HG03135 (cell line): Measurements from ENCODE around the gene SPACA6.

ENCODE experiments used
- ATAC-seq: cut with Tn5 transposase; IDR thresholded peaks from one replicate; pipeline ENCODE4 v1.9.1; 2021; ENCODE audit warnings: mild to moderate bottlenecking, moderate library complexity; ENCODE audit not compliant: unreplicated experiment

The SPACA6 gene

DNA sequence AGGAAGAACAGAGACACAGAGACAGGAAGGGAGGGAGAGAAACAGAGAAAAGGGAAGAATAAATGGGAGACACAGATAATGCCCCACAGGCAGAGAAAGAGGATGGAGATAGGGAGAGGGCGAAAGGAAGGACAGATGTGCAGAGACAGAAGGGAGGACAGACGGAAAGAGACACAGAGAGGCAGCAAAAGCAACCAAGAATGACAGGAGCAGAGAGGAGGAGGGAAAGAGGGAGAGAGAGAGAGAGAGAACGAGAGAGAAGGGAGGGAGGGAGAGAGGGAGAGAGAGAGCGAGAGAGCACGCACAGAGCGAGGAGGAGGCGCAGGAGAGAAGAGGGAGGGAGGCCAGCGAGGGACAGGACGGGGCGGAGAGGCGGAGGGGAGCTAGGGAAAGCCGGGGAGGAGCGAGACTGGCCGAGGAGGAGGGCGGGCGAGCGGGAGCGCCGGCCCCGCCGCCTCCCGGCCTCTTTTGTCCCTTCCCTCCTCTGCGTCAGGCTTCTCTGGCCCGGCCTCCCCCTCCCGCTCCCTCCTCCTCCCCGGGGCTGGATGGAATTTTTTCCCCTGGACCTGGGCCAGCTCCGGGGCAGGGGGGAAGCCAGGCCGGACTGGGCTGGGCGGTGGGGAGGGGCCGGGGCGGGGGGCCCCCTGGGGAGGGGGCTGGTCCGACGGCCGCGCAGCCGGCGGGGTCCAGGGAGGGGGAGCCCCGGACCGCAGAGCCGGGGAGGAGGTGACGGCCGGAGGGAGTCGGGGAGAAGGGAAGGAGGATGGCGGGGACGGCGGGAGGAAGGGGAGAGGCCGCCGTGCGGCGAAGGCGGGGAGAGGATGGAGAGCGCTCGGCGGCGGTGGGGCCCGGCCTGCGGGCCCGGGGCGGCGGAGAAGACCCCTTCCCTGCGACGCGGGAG, 4.2 kb upstream of the SPACA6 start:
- ATAC-seq, result no peak

DNA sequence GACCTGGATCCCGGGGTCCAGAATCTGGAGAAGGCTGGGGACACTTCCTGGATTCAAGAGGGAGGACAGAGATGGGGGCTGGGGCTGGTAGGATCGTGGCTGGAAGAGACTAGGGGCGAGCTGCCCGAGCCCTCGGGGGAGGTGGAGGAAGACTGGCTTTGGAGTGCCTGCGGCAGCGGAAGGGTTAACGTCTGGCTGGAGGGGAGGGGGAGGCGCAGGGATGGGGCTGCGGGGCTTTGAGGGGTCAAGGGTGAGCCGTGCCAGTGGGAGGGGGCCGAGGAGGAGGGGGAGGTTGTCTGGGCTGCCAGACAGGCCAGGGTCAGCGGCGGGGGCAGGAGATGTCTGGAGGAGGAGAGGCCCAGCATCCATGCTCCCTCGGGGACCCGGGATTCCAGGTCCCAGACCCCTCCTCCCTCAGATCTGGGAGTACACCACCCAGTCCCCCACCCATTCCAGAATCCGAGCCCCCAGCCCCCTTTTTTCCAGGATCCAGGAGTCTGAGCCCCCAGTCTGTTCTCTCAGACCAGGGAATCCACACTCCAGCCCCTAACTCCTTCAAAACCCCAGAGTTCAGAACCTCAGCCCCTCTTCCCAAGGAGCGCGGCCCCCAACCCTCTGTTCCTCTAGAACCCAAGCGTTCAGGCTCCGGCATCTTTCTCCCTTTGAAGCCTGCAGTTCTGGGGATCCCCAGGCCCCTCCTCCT, 3.2 kb upstream of the SPACA6 start:
- ATAC-seq, result no peak

DNA sequence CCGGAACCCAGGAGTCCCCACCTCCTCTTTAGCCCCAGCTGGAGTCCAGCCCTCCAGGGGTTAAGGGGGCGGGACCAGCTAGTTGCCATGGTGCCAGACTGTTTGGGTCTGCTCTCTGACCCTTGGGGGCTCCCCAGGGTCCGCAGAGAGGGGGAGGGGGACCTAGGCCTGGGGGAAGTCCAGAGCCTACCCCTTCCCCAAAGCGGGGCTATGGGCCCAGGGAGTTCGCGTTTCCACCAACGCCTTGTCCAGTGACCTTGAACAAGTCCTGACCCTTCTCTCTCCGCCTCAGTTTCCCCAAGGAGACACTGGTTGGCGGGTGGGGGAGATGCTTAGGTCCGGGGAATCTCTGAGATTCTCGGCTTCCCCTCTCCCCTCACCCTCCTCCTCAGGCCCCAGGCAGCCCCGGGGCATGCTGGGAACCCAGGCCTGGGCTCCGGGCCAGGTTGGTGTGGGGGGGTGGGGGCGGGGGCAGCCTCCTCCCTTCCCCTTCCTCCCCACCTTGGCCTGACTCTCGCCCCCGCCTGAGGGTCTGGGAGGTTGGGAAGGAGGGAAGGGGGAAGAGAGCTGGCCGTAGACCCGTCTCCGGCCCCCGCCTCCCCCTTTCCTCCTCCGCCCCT, 2.6 kb upstream of the SPACA6 start:
- ATAC-seq, result no peak

DNA sequence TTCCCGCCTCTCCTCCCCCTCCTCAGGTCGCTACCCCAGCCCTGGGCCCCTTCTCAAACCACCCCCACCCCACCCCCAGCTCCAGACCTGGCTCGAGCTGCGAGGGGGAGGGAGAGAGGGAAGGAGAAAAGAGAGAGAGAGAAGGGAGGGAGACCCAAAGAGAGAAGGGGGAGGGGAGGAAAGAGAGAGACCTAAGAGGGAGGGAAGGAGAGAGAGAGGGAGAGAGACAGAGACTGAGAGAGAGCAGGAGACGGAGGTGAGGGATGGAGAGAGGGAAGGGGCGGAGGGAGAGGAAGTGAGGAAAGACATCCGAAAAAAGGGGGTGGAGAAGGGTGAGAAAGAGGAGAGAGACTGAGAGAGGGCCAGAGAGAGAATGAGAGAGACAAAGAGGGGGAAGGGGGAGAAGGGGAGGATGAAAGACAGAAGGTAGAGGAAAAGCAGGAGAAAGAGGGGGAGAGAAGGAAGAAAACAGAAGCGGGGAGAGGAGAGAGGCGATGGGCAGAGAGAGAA, 2.0 kb upstream of the SPACA6 start:
- ATAC-seq, result no peak

DNA sequence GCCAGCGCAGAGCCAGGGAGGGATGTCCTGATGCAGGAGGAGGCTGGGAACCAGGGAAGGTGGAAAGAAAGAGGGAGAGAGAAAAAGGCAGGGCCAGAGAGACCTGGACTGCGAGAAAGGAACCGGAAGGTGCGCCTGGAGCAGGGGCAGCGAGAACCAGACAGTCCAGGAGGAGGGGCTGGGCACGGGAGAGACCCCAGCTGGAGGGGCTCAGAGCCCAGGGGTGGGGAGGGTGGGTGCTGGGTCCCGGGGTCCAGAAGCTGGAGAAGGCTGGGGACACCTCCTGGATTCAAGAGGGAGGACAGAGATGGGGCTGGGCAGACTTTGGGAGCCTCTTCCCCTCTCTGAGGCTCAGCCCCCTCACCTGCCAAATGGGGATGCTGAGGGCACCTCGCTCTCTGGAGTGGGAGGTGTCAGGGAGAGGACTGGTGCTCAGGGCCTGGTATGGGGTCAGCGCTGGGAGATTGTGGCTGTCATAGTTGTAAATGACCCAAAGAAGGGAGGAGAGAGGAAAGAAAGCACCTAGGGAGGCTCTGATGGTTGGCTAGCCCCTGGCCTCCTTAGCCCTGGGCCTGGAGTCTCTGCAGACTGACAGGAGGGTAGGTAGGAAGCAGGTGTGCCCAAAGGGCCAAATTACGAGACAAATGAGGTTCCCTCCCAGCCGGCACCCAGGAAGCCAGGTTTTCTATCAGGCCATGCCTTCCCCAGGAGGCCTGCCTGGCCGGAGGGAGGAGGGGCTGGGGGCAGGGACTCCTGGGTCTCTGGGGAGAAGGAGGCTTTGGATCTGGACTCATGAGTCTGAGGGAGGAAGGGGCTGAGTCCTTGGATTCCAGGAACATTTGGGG, 1.3 kb upstream of the SPACA6 start:
- ATAC-seq, result no peak

DNA sequence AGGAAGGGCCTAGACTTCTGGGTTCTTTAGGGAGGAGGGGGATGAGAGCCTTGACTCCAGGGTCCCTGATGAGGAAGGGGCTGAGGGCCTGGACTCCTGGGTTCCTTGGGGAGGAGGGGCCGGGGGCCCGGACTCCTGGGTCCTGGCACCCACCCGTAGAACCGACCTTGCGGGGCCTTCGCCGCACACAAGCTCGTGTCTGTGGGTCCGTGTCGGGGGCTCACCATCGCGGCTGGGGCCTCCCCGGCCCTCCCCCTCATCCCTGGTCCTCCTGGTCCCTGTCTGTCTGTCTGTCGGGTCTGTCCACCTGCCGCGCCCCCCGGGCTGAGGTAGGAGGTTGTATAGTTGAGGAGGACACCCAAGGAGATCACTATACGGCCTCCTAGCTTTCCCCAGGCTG, 662 bp upstream of the SPACA6 start:
- ATAC-seq, result no peak

DNA sequence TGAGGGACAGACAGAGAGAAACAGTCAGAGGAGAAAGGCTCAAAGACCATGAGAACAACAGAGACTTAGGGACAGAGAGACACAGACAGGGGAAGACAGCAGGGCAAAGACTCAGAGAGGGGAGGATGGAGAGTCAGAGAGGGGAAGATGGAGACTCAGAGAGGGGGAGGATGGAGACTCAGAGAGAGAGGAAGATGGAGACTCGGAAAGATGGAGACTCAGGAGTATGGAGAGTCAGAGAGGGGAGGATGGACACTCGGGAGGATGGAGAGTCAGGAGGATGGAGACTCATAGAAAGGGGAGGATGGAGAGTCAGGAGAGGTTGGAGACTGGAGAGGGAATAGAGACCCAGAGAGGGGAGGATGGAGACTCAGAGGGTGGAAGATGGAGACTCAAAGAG, 689 bp downstream of the SPACA6 start:
- ATAC-seq, result no peak

DNA sequence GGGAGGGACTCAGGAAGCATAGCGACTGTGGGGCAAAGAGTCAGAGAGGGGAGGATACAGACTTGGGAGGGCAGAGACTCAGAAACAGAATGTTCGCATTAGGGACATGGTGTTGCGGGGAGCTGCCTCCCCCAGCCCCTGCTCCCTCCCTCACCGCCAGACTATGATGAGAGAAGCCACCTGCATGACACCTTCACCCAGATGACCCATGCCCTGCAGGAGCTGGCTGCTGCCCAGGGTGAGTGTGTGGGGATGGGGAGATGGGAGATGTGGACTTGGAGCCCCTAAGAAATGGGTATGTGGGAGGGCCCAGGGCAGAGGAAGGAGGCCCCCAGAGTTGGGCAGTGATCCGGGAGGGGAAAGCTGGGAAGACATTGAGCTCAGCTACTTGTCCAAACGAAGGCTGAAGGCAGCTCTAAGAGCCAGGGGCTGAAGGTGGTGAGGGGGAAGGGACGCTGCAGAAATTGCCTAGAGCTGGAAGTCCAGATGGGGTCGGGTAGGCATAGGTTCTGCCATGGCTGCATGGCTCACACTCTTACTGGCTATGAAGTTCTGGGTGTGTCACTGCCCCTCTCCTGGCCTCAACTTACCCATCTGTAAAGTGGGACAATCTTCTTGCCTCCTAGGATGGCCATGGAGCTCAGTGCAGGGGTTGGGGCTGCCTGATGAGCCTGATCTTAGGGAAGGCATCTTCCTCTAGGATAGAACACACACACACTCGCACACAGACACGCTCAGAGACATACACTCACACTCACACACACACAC, 1.4 kb downstream of the SPACA6 start:
- no peak for ATAC-seq

DNA sequence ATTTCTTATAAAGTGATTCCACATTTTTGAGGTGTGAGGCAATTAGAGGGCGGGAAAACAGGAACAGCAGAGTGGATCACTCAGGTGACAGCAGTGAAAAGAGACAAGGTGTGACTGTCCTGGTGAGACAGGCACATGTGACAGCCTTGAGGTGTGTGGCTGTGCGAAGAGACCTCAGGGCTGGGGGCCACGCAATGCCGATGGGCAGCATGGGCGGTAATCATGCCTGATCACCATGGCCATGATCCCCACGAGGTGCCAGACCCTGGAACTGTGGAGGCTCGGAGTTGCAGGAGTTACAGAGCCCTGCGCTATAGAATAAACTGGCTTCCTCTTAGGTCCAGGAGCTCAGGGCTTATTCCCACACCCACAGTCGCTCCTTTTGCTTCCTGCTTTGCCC, 2.0 kb downstream of the SPACA6 start:
- no peak for ATAC-seq

DNA sequence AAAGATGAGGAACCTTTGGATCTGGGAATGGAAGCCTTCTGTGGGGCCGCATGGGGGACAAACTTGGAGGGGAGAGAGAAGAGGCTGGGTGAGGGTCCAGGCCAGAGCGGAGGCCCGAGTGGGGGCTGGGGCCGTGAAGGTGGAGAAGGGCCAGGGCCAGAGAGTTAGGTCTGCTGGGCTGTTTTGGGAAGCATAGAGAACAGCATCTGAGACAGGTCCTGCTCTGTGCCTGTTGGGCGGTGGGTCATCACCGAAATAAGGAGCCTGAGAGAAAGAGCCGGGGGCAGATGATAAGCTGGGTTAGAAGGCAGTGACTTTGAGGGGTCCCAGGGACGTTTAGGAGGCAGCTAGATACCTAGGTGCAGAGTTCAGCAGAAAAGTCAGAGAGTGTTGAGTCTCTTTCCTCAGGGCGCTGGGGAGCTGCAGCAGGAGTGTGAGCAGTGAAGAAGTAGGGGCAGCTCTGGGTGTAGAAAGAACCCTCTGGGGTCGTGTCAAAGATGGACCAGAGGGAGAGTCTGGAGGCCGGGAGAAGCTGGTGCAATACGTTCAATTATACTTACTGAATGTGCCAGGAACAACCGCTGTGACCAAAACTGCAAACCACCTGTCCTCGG, 2.7 kb downstream of the SPACA6 start:
- no peak for ATAC-seq

DNA sequence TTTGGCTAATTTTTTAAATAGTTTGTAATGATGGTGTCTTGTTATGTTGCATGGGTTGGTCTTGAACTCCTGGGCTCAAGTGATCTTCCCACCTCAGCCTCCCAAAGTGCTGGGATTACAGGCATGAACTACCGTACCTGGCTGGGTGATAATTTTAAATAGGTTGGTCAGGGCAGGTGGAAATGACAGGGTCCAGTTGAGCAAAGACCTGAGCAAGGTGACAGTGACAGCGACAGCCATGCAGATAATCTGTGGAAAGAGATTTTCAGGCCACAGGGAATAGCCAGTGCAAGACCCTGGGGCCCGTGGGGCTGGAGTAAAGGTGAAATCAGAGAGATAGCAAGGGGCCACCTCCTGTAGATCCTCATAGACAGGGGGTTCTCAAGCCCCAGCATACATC, 3.5 kb downstream of the SPACA6 start:
- ATAC-seq, result no peak

DNA sequence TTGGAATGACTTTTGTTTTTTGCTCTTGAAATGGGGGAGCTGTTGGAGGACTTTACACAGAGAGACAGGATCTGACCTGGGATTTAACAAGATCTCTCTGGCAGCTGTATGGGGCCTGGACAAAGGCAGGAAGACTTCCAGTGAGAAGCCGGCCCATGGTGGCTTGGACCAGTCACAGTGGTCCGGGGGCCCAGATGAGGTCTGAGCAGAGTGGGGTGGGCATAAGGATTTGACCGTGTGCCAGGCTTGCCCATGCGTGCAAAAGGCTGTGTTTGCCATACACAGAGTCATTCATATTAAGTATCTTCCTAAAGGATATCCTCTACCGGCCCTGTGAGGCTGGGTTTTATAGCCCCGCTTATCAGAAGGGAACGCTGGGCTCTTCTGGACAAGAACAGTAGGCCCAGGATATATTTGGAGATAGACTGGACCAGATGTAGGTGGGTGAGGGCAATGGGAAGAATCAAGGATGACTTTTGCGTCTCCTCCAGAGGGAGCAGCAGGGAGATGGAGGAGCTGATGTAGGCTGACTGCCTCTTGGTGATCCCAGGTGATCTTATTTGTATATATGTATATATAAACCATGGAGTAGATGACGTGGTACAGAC, 4.1 kb downstream of the SPACA6 start:
- ATAC-seq, result no peak

DNA sequence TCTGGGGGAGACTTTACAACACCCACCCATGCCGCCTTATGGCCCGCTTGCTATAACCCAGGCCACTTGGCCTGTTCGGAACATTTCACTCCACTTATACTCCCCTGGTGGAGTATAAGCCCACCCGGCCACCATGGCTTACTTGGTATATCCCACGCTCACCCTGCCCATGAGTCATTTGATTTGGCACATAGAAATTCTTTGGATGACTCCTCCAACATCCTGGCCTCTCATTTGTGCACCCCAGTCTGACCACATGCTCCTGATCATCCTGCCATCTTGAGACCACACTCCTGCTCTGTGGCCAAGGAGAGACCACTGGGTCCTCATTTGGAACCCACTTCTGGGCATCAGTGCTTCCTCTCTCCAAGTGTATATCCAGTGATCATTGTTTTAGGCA, 5.2 kb downstream of the SPACA6 start:
- ATAC-seq, result no peak

DNA sequence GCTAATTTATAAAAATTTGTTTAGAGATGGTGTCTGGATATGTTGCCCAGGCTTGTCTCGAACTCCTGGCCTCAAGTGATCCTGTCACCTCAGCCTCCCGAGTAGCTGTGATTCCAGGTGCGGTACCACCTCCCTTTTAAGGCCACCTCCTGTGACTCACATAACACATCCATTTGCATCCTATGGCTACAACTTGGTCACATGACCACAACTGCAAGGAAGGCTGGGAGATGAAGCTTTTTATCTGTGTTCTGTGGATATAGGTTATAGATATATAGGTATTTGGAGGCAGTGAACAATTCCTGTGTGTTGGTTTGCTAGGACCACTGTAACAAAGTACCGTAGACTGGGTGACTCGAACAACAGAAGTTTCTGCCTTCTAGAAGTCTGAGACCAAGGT, 6.0 kb downstream of the SPACA6 start:
- no peak for ATAC-seq

DNA sequence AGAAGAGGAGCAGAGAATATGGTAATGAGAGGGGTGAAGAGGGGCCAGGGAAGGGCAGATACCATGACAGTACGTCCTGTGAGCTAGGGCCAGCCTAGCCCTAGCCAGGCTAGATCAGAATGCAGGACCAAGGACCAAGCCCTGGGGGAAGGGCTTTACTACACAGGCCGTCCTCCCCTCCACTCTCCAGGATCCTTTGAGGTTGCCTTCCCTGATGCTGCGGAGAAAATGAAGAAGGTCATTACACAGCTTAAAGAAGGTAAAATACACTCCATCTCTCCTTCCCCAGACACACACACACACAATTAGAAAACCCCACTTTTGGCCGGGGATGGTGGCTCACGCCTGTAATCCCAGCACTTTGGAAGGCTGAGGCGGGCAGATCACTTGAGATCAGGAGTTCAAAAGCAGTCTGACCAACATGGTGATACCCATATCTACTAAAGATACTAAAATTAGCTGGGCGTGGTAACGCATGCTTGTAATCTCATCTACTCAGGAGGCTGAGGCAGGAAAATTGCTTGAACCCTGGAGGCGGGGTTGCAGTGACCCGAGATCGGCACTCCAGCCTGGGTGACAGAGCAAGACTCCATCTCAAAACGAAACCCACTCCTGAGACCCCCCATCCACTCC, 8.5 kb downstream of the SPACA6 start:
- ATAC-seq, result no peak

DNA sequence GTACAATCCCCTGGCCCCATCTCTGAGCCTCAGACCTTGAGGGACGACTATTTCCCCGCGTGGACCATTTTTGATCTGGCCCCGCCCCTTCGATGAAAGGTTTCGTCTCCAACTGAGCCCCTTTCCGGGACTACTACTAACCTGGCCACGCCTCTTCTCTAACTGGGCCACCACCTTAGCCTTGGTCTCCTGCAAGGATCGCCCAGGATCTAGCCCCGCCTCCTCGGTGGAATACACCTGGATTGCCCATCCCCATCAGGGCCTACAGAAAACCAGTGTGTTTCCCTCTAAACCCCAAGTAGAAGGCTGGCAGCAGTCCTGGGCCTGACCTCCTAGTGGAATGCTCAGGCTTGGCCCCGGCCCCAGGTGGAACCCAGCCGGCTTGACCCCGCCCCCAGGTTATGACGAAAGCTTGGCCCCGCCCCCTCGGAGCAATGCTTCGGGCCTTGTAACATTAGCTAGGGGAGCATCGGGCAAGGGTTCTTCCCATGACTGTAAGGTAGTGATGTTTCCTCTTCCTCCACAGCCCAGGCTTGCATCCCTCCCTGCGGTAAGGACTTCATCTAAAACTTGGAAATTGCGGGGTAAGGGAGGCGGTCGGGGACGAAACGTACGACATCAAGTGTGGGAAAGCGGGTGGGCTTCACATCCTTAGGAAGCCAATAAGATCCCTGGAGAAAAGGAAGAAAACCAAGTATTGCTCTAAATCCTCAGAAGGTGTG, 9.1 kb downstream of the SPACA6 start:
- no peak for ATAC-seq

DNA sequence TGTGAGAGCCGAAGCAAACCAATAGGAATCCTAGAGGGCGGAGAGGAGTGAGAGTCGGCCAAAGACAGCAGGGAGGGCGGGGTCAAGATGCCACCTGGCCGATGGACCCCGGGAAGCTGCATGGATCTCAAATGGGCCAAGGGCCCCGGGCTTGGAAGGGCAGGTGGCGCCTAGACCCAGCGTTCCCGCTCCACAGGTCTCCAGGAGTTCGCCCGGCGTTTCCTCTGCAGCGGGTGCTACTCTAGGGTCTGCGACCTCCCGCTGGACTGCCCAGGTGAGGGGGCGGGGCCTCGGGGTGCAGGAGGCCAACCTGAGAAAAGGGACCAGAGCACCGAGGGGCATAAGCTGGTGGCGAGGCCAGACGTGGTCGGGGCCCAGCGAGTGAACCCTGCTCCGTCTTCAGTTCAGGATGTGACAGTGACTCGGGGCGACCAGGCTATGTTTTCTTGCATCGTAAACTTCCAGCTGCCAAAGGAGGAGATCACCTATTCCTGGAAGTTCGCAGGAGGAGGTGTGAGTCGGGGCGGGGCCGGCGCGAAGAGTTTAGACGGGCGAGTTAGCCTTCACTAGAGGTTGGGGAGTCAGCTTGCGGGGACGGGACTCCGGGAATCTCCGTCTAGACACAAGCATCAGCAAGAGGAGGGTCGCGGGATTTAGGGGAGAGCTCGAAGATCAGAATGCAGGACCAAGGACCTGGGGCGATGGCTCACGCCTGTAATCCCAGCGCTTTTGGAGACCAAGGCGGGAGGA, 9.9 kb downstream of the SPACA6 start:
- no peak for ATAC-seq
